ENCODE results near the gene ARL17B. TPM values are rescaled to one million over a fixed set of nuclear protein-coding genes. Genes with fewer than 3 reads are reported as not detected.

ARL17B gene
- total RNA-seq: 5.4 and 5.5 TPM in 2 replicates

GRCh38 chr17:46361755-46362154 lies at the start of gene ARL17B:
TSS of gene ARL17B (minus strand) at chr17:46361766. CDS start at chr17:46358397, 3,369 bp downstream.

GRCh38 chr17:46294831-46295230 lies 66.7 kb downstream of the ARL17B start, which contains the start of gene LRRC37A:
TSS of gene LRRC37A (plus strand) at chr17:46295131. CDS start at chr17:46295134, 3 bp downstream.

Small RNA genes within 50 kb of the gene (small RNA-seq; reads per million reads assigned to genes)
- not detected for gene RN7SL656P

Other genes starting within 250 kb of the ARL17B start
- 138 and 160 TPM in 2 replicates for gene KANSL1, start 168.3 kb downstream of the ARL17B start, total RNA-seq
- 3.7 and 5.5 TPM in 2 replicates for gene LRRC37A, start 66.6 kb downstream of the ARL17B start, total RNA-seq
- 6.6 and 8.6 TPM in 2 replicates for gene LRRC37A2, start 150.7 kb upstream of the ARL17B start, total RNA-seq
- 9.9 and 12.2 TPM in 2 replicates for gene ARL17A, start 217.9 kb upstream of the ARL17B start, total RNA-seq
- 23.2 and 35.1 TPM in 2 replicates for gene NSF, start 228.9 kb upstream of the ARL17B start, total RNA-seq